GM23248 (cell line): ENCODE measurements around the gene ZNF318.
"Not testable (repeated sequence)": the region's sequence is repeated elsewhere in the genome, so short reads cannot be mapped to it uniquely, and the experiment has no call there.

Source experiments
- EZH2 ChIP-seq: fragments of 200-600 bp; sonication (generic); IDR thresholded peaks from 2 replicates; pipeline ENCODE4 v1.6.1; 2018; ENCODE audit warnings: antibody characterized with exemption, mild to moderate bottlenecking; ENCODE audit not compliant: insufficient read depth, poor library complexity, severe bottlenecking
- EZH2phosphoT487 ChIP-seq: fragments of 200-600 bp; sonication (generic); IDR thresholded peaks from 2 replicates; pipeline ENCODE4 v1.6.1; 2018; ENCODE audit warnings: antibody characterized with exemption, moderate library complexity, mild to moderate bottlenecking, low read depth; ENCODE audit not compliant: insufficient read depth

DNA sequence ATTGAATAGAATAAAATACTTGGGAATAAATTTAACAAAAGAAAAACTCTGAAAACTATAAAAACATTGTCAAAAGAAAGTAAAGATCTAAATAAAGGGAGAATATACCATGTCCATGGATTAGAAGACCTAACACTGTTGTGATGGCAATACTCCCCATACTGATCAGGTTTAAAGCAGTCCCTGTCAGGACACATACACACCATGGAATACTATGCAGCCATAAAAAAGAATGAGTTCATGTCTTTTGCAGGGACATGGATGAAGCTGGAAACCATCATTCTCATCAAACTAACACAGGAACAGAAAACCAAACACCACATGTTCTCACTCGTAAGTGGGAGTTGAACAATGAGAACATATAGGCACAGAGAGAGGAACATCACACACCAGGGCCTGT is 41.3 kb upstream of the ZNF318 start:
- TF ChIP-seq EZH2, EZH2phosphoT487: not testable (repeated sequence)
